HG03469 (cell line): ENCODE results near the gene TRAF7.

Experiments used
- ATAC-seq: cut with Tn5 transposase; IDR thresholded peaks from one replicate; pipeline ENCODE4 v1.9.1; 2021; ENCODE audit warnings: mild to moderate bottlenecking, moderate library complexity, moderate number of reproducible peaks; ENCODE audit not compliant: unreplicated experiment

TRAF7 gene

DNA sequence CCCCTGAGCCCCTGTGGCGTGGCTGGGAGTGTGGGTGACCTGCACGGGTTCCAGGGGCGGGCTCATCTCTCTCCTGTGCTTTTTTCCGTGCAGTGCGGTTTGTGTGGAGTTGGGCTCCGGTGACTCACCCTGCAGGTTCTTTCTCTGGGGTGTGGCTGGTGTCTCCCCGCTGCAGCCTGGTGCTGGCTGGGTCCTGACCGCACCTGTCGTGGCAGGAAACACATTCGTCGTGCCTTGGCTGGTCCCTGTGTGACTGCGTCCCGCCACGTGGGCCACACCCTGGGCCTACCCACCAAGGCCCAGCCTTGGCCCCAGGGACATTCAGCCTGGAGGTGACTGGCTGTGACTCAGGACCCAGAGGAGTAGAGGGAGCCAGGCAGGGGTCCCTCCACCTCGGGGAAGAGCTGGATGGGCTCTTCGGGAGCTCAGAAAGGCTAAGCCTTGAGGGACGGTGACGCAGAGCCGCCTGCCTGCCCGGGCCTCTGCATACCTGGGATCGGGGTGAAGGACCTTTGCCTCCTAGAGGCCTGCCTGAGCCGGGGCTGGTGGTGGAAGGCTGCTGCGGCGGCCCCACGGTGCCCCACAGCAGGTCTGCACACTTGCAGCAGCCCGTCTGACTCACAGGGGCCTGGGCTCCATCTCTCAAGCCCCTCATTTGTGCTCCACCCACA is 7.8 kb downstream of the TRAF7 start:
- ATAC-seq, result no peak

GRCh38 chr16:2165861-2166260 is 10.3 kb downstream of the TRAF7 start:
- no peak for ATAC-seq

GRCh38 chr16:2166263-2167067 is 10.9 kb downstream of the TRAF7 start:
- ATAC-seq, result no peak

GRCh38 chr16:2167068-2167638 is 11.6 kb downstream of the TRAF7 start:
- no peak for ATAC-seq

- ATAC-seq, result no peak
These were observed 14.5 kb downstream of the TRAF7 start for GRCh38 chr16:2170080-2170479.

GRCh38 chr16:2170587-2171435 is 15.2 kb downstream of the TRAF7 start:
- ATAC-seq, result no peak

DNA sequence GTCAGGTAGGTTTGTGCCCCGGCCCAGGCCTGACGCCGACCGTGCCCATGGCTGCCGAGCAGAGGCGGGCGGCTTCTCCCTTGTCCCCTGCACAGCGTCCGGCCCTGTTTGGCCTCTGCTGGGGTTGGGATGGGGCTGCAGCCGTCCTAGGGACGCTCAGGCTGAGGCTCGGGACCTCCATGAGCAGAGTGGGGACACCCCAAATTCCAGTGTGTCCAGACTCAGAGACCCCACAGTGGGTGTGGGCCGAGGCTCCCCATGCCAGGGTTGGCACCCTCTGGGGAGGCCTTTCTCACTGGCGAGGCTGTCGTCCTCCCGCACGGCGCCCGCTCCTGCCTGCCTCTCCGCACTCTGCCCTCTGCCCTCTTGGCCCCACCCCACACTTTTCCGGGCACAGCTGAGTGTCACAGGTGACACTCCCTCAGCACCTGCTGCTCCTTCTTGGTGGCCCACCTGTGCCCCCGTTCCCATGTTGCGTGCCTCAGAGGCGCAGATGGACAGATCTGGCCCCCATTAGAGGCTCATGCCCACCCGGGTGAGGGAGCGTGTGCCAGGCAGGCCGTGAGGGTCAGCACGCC is 16.1 kb downstream of the TRAF7 start:
- no peak for ATAC-seq

- ATAC-seq, result no peak
These were observed 17.2 kb downstream of the TRAF7 start for GRCh38 chr16:2172688-2173335.

DNA sequence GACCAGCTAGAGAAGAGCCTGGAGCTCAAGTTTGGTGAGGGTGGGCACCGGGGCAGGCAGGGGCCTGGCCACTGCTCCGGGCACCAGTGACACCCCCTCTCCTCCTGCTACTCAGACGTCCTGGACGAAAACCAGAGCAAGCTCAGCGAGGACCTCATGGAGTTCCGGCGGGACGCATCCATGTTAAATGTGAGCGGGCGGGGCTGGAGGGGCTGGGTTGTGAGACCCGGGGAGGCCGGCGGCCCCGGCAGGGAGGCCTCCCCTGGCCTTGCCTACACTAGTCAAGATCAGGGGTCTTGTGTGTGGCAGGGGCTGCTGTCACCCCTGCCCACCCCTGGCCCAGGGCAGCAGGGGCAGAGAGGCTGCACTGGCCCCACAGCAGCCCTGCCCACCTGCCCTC is 17.8 kb downstream of the TRAF7 start:
- ATAC-seq, result no peak

DNA sequence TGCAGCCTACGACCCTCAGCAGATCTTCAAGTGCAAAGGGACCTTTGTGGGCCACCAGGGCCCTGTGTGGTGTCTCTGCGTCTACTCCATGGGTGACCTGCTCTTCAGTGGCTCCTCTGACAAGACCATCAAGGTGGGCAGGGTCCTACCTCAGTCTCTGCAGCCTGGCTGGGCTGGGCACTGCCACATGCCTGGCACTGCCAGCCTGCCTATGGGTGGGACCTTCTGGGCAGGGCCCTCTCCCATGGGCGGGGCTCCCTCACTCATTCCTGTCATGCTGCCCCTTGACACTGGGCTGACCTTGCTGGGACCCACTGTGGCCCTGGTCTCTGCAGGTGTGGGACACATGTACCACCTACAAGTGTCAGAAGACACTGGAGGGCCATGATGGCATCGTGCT is 18.3 kb downstream of the TRAF7 start:
- ATAC-seq, result no peak

- ATAC-seq, result no peak
These were observed 19.0 kb downstream of the TRAF7 start for GRCh38 chr16:2174396-2175131.

GRCh38 chr16:2175454-2175853 is 19.9 kb downstream of the TRAF7 start:
- no peak for ATAC-seq

GRCh38 chr16:2176047-2176446 is 20.5 kb downstream of the TRAF7 start:
- ATAC-seq, result no peak

GRCh38 chr16:2177101-2177500 is 21.5 kb downstream of the TRAF7 start:
- no peak for ATAC-seq

DNA sequence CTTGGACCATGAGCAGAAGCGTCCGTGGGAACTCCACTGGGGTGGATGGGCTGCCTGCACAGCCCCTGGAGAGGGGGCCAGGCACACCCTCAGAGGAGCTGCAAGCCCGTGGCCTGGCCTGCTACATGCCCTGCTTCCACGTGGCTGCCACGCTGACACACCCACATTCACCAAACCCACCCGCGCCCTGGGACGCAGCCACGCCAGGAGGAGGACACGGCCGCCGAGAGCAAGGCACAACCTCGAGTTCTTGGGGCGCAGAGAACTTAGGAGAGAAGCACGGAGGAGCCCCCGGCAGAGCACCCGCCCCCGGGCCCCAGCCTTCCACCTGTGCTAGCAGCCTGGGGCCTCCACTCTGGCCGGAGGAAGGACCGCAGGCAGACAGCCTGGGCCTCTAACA is 22.0 kb downstream of the TRAF7 start:
- ATAC-seq, result no peak

DNA sequence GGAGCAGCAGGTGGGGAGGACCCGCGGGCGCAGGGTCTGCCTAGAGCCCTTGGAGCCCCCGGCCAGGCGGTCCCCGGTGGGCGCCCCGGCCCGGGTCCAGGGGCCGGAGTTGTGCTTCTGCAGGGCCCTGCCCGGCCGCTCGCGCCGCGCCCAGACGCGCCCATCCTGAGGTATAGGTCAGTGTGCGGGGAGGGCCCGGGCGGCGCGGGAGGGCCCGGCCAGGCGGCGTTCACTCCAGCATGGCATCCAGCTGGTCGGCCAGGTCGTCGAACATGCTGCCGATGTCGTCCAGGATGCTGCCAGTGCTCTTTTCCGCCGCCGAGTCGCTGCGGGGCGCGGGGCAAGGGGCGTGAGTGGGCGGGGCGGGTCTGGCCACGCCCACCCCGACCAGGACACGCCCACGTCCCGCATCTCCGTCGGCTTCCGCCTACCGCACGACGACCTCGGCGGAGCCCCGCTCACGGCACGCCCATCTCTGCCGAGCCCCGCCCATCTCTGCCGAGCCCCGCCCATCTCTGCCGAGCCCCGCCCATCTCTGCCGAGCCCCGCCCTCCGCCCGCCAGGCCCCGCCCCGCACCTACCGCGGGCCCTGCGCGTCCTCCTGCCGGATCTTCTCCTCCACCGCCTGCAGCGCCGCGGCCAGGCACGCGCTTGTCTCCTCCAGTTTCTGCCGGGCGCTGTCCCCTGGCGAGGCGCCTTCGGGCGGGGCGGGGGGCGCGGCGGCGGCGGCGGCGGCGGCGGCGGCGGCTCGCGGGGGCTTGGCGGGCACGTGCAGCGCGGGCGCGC is 22.9 kb downstream of the TRAF7 start:
- ATAC-seq, result no peak

DNA sequence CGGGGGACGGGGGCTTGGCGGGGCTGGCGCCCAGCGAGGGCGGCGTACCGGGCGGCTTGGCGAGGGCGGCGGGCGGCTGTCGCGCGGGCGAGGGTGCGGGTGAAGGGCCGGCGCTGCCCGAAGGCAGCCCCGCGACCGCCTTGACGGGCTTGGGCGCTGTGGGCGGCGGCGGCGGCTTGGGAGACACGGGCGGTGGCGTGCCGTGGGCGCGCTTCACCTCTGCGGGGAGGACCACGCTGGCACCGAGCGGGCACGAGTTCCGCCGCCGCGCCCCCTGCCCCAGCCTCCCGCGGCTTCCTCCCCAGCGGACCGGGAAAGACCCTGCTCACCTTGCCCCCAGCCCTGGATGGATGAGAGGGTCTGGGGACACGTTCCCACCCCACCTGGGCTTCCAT is 23.5 kb downstream of the TRAF7 start:
- ATAC-seq, result no peak

- ATAC-seq, result no peak
These were observed 24.0 kb downstream of the TRAF7 start for GRCh38 chr16:2179576-2179975.

DNA sequence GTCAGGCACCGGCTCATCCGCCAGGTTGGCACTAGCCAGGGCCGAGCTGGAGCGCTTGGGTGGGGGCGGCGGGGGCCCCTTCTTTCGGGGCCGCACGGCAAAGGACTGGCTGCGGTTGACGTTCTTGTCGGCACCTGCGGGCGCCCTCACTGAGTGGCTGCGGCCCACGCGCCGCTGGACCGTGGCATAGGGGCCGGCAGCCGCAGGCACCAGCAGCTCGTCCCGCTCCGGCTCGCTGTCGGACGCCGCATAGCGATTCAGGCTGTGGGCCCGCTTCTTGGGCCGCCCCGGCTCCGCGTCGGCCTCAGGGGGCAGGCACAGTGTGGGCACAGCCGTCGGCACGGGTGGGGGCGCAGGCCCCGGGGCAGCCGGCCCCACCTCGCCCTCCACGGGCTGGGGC is 24.9 kb downstream of the TRAF7 start:
- no peak for ATAC-seq
